Measurements from ENCODE around the gene ATP8B1.
A peak's percentile ranks its signal among the peaks of the same experiment; 100 is the strongest.

Gene ATP8B1

DNA sequence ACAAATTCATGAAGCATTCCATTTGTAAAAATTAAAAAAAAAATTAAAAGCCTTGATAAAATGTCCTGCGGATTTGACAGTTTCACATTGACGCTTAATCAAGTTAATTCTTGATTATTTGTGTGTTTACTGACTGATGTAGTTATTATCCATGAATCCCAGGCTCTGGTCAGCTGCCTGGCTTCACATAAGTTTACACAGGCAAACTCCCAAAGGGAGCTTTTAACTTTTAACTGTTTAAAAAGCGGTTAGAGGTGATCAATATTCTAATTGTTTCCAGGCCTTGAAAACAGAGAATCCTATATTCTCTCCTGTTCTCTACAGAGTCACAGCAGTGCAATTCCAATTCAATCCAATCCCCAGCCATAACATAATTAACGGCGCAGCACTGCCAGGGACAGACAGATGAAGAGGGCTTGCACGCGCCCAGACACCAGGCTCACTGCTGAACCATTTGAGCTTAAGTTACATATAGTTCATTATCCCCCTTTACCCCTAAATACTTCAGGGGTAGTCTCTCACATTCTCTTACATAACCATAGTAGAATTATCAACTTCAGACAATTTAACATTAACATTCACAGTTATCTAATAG, 47.5 kb downstream of the ATP8B1 start:
- no peaks in the 10 kb centered on the region for H3K27me3 ChIP-seq (ENCODE audit: insufficient read depth, poor library complexity, severe bottlenecking)
- no peak overlapping the region for H3K27ac ChIP-seq (ENCODE audit: poor library complexity, severe bottlenecking)
- ATAC-seq (ENCODE audit: low read depth), result no peak
- H3K4me3 ChIP-seq (ENCODE audit: severe bottlenecking), result no peak overlapping the region
- no peaks in the 10 kb centered on the region for H3K4me1 ChIP-seq (ENCODE audit: insufficient read depth, poor library complexity, severe bottlenecking)
- TF ChIP-seq, protein P1, sequence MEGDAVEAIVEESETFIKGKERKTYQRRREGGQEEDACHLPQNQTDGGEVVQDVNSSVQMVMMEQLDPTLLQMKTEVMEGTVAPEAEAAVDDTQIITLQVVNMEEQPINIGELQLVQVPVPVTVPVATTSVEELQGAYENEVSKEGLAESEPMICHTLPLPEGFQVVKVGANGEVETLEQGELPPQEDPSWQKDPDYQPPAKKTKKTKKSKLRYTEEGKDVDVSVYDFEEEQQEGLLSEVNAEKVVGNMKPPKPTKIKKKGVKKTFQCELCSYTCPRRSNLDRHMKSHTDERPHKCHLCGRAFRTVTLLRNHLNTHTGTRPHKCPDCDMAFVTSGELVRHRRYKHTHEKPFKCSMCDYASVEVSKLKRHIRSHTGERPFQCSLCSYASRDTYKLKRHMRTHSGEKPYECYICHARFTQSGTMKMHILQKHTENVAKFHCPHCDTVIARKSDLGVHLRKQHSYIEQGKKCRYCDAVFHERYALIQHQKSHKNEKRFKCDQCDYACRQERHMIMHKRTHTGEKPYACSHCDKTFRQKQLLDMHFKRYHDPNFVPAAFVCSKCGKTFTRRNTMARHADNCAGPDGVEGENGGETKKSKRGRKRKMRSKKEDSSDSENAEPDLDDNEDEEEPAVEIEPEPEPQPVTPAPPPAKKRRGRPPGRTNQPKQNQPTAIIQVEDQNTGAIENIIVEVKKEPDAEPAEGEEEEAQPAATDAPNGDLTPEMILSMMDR (IDR thresholded peaks at IDR 0.05; ENCODE audit: poor library complexity, severe bottlenecking), result no peak
- H3K36me3 ChIP-seq (ENCODE audit: low read depth), result no peaks in the 10 kb centered on the region; the same call in 1 of the 2 replicates
- DNase-seq (ENCODE audit: low spot score), result no peak
- H3K9me3 ChIP-seq (ENCODE audit: severe bottlenecking), result no peaks in the 10 kb centered on the region

DNA sequence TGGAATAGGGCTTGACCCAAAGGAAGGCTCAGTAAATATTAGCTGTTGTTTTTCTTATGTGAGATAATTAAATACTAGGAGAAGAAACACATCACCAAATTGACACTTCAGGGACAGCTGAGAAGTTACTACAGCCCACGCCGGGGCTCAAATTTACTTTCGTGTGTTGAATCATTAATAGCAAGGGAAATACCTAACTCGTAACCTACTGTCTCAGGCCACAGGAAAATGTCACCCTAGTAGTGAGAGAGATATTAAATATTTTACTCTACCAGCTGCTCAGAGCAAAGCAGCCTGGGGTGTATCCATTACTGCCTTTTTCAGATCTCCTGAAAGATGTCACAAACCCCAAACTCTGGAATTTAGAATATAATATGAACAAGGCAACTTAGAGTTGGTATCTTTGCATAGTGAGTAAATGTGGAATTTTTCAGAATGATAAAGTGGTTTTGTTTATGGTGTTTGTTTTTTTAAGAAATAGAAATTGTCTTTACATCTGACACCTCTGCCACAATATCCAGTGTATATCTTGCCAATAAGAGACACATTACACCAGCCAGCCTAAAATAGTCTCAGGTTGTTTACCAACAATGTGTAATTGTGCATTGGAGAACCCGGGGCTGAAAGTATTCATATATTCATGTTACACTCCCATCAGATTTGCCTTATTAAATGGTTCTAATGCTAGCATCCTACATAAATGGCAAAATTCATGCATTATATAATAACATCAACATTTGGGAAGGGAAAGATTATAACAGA, 48.4 kb downstream of the ATP8B1 start:
- ATAC-seq (ENCODE audit: low read depth) (no peak), DNase-seq (ENCODE audit: low spot score) (no peak)
- H3K9me3 ChIP-seq (ENCODE audit: severe bottlenecking), result no peaks in the 10 kb centered on the region

DNA sequence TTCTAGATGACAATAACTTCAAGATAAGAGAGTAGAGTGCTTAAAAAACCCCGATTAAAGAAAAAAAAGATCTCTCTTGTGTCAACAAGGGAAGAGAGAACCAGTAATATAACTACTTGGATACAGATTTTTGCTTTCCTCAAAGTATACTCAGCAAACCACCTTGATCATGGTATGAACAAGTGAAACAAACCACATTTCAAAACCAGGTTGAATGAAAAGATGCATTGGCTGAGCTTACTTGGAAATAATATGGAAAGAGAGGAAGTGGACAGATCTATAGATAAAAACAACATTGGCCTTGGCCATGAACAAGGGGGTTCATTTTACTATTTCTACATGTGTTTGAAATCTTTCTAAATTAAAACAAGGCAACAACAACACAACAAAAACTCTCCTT, 50.1 kb downstream of the ATP8B1 start:
- no peaks in the 10 kb centered on the region for H3K27me3 ChIP-seq (ENCODE audit: insufficient read depth, poor library complexity, severe bottlenecking)
- no peak overlapping the region for H3K4me3 ChIP-seq (ENCODE audit: severe bottlenecking)
- no peaks in the 10 kb centered on the region; the same call in 1 of the 2 replicates for H3K36me3 ChIP-seq (ENCODE audit: low read depth)
- H3K27ac ChIP-seq (ENCODE audit: poor library complexity, severe bottlenecking), result no peak overlapping the region
- H3K9me3 ChIP-seq (ENCODE audit: severe bottlenecking), result no peaks in the 10 kb centered on the region
- DNase-seq (ENCODE audit: low spot score) (no peak), ATAC-seq (ENCODE audit: low read depth) (no peak)
- peaks cover 16% of the 10 kb centered on the region for H3K4me1 ChIP-seq (ENCODE audit: insufficient read depth, poor library complexity, severe bottlenecking)
- TF ChIP-seq, protein P1 (IDR thresholded peaks at IDR 0.05; ENCODE audit: poor library complexity, severe bottlenecking), result no peak

More for the DNA sequence above, 48.4 kb downstream of the ATP8B1 start:
- Histone ChIP-seq H3K36me3 (ENCODE audit: low read depth) (no peaks in the 10 kb centered on the region; the same call in 1 of the 2 replicates), H3K4me3 (ENCODE audit: severe bottlenecking) (no peak overlapping the region), H3K4me1 (ENCODE audit: insufficient read depth, poor library complexity, severe bottlenecking) (no peaks in the 10 kb centered on the region), H3K27ac (ENCODE audit: poor library complexity, severe bottlenecking) (no peak overlapping the region), H3K27me3 (ENCODE audit: insufficient read depth, poor library complexity, severe bottlenecking) (no peaks in the 10 kb centered on the region)
- TF ChIP-seq, protein P1 (IDR thresholded peaks at IDR 0.05; ENCODE audit: poor library complexity, severe bottlenecking), result no peak

DNA sequence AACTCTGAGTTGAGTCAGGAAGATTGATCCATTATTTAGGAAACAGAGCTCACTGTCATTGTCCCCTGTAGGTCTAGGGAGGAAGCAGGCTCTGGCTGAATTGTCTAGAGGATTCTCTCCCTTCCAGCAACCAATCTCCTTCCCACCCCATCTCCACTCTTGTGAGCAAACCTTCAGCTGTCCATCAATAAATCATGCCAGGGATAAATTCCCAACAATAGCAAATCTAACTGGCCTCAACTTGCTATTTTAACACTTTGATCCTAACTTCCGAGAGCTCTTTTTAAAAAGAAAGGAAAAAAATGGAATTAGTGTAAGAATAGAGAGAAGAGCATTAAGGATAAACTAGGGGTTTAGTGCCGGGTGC, 53.5 kb downstream of the ATP8B1 start:
- Histone ChIP-seq H3K36me3 (ENCODE audit: low read depth) (no peaks in the 10 kb centered on the region), H3K27me3 (ENCODE audit: insufficient read depth, poor library complexity, severe bottlenecking) (no peaks in the 10 kb centered on the region), H3K9me3 (ENCODE audit: severe bottlenecking) (no peaks in the 10 kb centered on the region), H3K27ac (ENCODE audit: poor library complexity, severe bottlenecking) (peak overlapping the region; percentile 39), H3K4me1 (ENCODE audit: insufficient read depth, poor library complexity, severe bottlenecking) (peaks cover 26% of the 10 kb centered on the region), H3K4me3 (ENCODE audit: severe bottlenecking) (no peak overlapping the region)
- DNase-seq (ENCODE audit: low spot score), result no peak
- ATAC-seq (ENCODE audit: low read depth), result no peak
- TF ChIP-seq, protein P1 (IDR thresholded peaks at IDR 0.05; ENCODE audit: poor library complexity, severe bottlenecking), result no peak
